Glomerular visceral epithelial cell (primary cell): ENCODE results near the gene GATC.

ENCODE experiments used
- DNase-seq: peaks from one replicate; pipeline ENCODE4 v3.0.0-alpha.2; 2016; ENCODE audit errors: extremely low spot score

The GATC gene

DNA sequence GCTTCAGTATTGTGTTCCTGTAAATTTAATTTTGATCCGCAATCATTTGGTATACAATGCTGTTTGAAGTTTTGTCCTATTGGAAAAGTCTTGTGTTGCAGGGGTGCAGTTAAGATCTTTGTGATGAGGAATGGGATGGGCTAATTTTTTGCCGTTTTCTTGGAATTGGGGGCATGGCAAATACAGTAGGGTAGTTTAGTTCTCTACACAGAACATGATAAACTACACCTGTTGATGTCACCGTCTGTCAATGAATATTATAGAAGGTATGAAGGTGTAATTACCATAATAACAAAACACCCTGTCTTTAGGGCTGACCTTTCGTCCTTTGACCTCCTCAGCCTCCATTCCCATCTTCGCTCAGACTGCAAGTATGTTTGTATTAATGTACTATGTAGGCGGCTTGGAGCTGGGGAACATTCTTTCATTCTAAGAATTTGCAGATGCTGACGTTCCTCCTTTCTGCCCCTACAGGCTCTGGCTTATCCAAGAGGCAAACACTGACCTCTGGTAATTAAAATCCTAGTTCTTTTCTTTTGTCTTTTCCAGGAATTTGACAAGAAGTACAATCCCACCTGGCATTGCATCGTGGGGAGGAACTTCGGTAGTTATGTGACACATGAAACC, 51.4 kb downstream of the GATC start:
- no peak for DNase-seq

GRCh38 chr12:120498870-120499515, 52.7 kb downstream of the GATC start:
- DNase-seq: no peak

- no peak for DNase-seq
These were observed 54.3 kb downstream of the GATC start for GRCh38 chr12:120500581-120500980.

- no peak for DNase-seq
These were observed 58.3 kb downstream of the GATC start for GRCh38 chr12:120504587-120504986.

DNA sequence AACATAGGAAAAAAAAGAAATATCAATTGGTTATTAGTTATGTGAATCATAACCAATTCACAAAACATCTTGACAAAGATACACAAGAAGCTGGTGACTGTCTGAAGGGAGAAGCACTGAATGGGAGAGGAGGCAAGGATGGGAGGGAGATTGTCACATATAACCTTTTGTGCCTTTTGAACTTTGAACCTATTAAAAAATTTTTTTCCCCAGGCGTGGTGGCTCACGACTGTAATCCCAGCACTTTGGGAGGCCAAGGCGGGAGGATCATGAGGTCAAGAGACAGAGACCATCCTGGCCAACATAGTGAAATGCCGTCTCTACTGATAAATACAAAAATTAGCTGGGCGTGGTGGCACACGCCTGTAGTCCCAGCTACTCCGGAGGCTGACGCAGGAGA, 62.3 kb downstream of the GATC start:
- DNase-seq: no peak
